Sigmoid colon (tissue), 7 donors: Measurements from ENCODE around the gene UNC79. TPM values are rescaled to one million over a fixed set of nuclear protein-coding genes. Genes with fewer than 3 reads are reported as not detected.

Source experiments
- DNase-seq: peaks from one replicate; pipeline ENCODE4 v3.0.0-alpha.2; 2019
- H3K27ac ChIP-seq, 4 donors: fragments of 200-600 bp; sonication (generic); one replicate each; pipeline ENCODE4 v1.5.1; 2016 to 2019; ENCODE audit warnings: mild to moderate bottlenecking in 1 of 4
- H3K27me3 ChIP-seq, 3 donors: fragments of 200-600 bp; sonication (generic); one replicate each; pipeline ENCODE4 v1.5.1; 2019; ENCODE audit warnings: mild to moderate bottlenecking in 1 of 3
- H3K36me3 ChIP-seq, 4 donors: fragments of 200-600 bp; sonication (generic); one replicate each; pipeline ENCODE4 v1.5.1; 2016 to 2019
- H3K4me1 ChIP-seq, 4 donors: fragments of 200-600 bp; sonication (generic); one replicate each; pipeline ENCODE4 v1.5.1; 2017 to 2019
- H3K4me3 ChIP-seq, 4 donors: fragments of 200-600 bp; sonication (generic); one replicate each; pipeline ENCODE4 v1.5.1; 2017 to 2019; ENCODE audit warnings: mild to moderate bottlenecking in 2 of 4, moderate library complexity in 1 of 4
- H3K9me3 ChIP-seq, 4 donors: fragments of 200-600 bp in 3 of 4; sonication (generic) in 3 of 4; one replicate each; pipeline versions ENCODE4 v1.5.1 to v1.6.1; 2013 to 2019
- EP300 ChIP-seq, 4 donors: sonication (generic); formaldehyde crosslinking; IDR thresholded peaks; one replicate each; pipeline ENCODE4 v1.6.1; 2017; ENCODE audit warnings: antibody characterized with exemption in 4 of 4
- POLR2A ChIP-seq, 2 donors: fragments of 450-650 bp; IDR thresholded peaks; one replicate each; pipeline ENCODE4 v1.6.1; 2016; ENCODE audit warnings: antibody characterized with exemption in 2 of 2, mild to moderate bottlenecking in 2 of 2, moderate library complexity in 2 of 2
- POLR2AphosphoS5 ChIP-seq, 4 donors: sonication (generic); formaldehyde crosslinking; IDR thresholded peaks; one replicate each; pipeline ENCODE4 v1.6.1; 2017; ENCODE audit warnings: antibody characterized with exemption in 4 of 4
- WGBS, 2 donors: extraction: QIAGEN DNeasy Blood & Tissue Kit; methylation state at CpG; one replicate each; pipeline ENCODE4 v1.1.7; 2013; 5-methylcytosine and 5-hydroxymethylcytosine counted together
- intact Hi-C: fragments of 100-400 bp; cut with DNase I; formaldehyde crosslinking; loops from one replicate; pipeline ENCODE4 v1.15.1; 2023
- polyA plus RNA-seq, 3 donors: library from polyadenylated mRNA; stranded (reverse); fragments of 200-250 nt; gene quantifications; one replicate each; pipeline ENCODE4 v1.2.3, GENCODE V29; 2013
- total RNA-seq, 4 donors: library from RNA; depleted of rRNA; stranded (reverse); fragments of >200 nt; gene quantifications; one replicate each; pipeline ENCODE4 v1.1.0, GENCODE V29; 2016
- TF ChIP-seq, protein P1 (sequence below), 4 experiments: fragments of 450-650 bp in 3 of 4; fragments of 200-600 bp in 1 of 4; IDR thresholded peaks; one replicate each; pipeline ENCODE4 v1.5.1; 2016 to 2019; ENCODE audit warnings: antibody characterized with exemption in 4 of 4, mild to moderate bottlenecking in 3 of 4, moderate library complexity in 2 of 4
- donor health status: healthy with polysubstance abuse.
- donor health status: Bipolar disorder and iron deficiency.
- donor health status: healthy.

Gene UNC79
- total and polyA plus RNA-seq, 7 donors, result 0.15 to 1.4 (median 0.81) TPM; not detected in 2

DNA sequence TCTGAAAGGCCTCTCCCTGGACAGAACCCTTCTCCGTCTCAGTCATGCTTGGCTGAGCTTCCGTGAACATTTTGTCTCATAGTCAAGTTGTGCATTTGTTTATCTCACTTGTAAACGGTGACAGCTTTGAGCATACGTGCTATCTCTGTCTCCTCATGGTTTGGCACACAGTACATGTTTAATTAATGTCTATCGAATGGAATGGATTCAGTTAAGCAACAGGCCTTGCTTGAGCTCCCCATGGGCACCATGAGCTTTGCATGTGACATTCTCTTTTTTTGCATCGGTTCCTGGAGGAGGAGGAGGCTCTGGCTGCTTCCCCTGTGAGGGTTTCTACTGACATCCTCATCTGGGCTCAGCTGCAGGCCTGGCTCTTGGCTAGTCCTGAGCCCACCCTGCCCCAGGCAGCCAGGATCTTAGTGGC, 277.6 kb downstream of the UNC79 start:
- H3K27ac ChIP-seq, result no peak overlapping the region
- TF ChIP-seq, protein P1, sequence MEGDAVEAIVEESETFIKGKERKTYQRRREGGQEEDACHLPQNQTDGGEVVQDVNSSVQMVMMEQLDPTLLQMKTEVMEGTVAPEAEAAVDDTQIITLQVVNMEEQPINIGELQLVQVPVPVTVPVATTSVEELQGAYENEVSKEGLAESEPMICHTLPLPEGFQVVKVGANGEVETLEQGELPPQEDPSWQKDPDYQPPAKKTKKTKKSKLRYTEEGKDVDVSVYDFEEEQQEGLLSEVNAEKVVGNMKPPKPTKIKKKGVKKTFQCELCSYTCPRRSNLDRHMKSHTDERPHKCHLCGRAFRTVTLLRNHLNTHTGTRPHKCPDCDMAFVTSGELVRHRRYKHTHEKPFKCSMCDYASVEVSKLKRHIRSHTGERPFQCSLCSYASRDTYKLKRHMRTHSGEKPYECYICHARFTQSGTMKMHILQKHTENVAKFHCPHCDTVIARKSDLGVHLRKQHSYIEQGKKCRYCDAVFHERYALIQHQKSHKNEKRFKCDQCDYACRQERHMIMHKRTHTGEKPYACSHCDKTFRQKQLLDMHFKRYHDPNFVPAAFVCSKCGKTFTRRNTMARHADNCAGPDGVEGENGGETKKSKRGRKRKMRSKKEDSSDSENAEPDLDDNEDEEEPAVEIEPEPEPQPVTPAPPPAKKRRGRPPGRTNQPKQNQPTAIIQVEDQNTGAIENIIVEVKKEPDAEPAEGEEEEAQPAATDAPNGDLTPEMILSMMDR (IDR thresholded peaks at IDR 0.05), result no peak
- TF ChIP-seq EP300 (IDR thresholded peaks at IDR 0.05) (no peak), POLR2AphosphoS5 (IDR thresholded peaks at IDR 0.05) (peak in 1 of 4 donors; percentile 22), POLR2A (IDR thresholded peaks at IDR 0.05) (no peak)
- peaks cover 0 to 1% (median 0%) of the 10 kb centered on the region in 3 donors for H3K27me3 ChIP-seq
- WGBS, 2 donors, result 65 to 75% methylated on average over 6 of the region's 6 CpGs
- no peaks in the 10 kb centered on the region for H3K36me3 ChIP-seq
- no peaks in the 10 kb centered on the region for H3K9me3 ChIP-seq
- intact Hi-C loops, result no loop called here
- DNase-seq, result peak; percentile 47
- H3K4me3 ChIP-seq, result no peak overlapping the region
- no peaks in the 10 kb centered on the region for H3K4me1 ChIP-seq

DNA sequence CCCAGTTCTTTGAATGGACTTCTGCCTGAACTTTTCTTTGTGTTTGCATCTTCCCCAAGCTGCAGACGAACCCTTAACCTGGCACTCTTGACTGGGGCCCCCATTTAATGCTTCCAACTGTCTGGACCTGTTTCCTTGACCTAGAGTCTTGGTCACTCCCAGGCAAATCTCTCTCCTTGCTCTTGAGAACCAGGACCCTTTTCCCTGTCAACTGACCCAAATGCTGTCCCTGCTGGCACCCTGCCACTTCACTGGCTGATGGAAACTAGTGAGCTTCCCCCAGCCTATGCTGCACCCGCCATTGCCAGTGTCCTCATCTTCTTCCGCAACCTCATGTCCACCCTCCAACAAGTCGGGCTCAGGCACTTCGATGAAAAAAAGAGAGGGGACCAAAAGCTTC, 278.1 kb downstream of the UNC79 start:
- H3K27me3 ChIP-seq, result peaks cover 0 to 4% (median 0%) of the 10 kb centered on the region in 3 donors
- H3K4me1 ChIP-seq, result no peaks in the 10 kb centered on the region
- no peaks in the 10 kb centered on the region for H3K9me3 ChIP-seq
- peak; percentile 59 for DNase-seq
- no peaks in the 10 kb centered on the region for H3K36me3 ChIP-seq
- no peak overlapping the region for H3K27ac ChIP-seq
- no peak overlapping the region for H3K4me3 ChIP-seq
- intact Hi-C loops, result no loop called here
- 79 to 84% methylated on average over 5 of the region's 5 CpGs for WGBS, 2 donors
- TF ChIP-seq POLR2AphosphoS5 (IDR thresholded peaks at IDR 0.05) (no peak), POLR2A (IDR thresholded peaks at IDR 0.05) (no peak), EP300 (IDR thresholded peaks at IDR 0.05) (no peak)
- TF ChIP-seq, protein P1 (IDR thresholded peaks at IDR 0.05), result no peak

DNA sequence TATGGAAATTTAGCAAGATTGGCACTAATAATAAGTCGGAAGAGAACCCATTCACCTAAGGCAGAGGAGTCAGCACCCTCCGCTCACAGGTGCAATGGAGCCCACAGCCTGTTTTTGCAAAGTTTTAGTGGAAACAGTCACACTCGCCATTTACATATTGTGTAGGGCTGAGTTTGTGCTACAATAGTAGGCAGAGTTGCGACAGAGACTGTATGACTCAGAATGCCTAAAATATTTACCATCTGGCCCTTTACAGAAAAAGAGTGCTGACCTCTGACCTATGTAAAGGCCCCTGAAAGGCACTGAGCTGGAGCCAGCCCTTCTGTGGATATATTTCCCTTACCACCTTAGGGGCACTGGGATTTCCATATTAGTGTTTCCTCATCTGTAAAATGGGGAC, 278.5 kb downstream of the UNC79 start:
- Histone ChIP-seq H3K27ac (no peak overlapping the region), H3K4me3 (no peak overlapping the region), H3K36me3 (no peaks in the 10 kb centered on the region), H3K4me1 (no peaks in the 10 kb centered on the region), H3K27me3 (peaks cover 0 to 4% (median 0%) of the 10 kb centered on the region in 3 donors), H3K9me3 (no peaks in the 10 kb centered on the region)
- TF ChIP-seq POLR2A (IDR thresholded peaks at IDR 0.05), result no peak
- TF ChIP-seq POLR2AphosphoS5 (IDR thresholded peaks at IDR 0.05), result no peak
- TF ChIP-seq, protein P1 (IDR thresholded peaks at IDR 0.05), result no peak
- 86 to 87% methylated on average over 4 of the region's 4 CpGs for WGBS, 2 donors
- DNase-seq, result no peak
- intact Hi-C loops, result no loop called here

DNA sequence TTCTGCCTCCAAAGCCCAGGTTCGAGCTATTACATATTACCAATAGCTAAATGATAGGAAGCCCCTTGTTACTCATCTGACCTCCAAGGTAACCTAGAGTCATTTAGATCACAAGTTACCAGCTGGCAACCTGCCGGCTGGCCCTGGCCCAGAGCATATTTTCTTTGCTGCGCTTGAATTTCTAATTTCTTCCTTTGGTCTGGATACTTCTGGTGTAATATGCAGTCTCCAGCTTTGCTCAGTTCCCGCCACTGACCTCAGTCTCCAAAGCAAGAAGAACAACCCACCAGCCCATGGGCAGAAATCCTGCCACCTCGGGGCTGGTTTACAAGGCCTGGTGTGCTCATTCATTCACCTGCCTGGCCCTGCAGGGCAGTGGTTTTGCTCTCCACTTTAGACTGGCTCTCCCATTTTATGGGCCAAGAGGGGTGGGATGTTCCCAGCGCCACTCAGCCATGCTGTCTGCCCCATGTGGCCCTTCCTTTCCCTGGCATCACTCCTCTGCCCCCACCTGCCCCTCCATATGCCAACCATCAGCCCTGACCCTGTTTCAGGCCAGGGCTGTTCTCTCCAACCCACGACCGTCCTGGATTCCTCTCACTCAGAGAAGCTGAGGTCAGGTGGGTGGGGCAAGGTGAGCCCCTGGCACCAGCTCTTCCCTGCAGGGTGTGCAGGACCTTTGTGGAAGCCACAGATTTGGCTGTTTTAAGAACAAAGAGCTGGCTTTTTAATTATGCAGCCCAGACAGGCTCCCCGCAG, 281.5 kb downstream of the UNC79 start:
- DNase-seq, result peak; percentile 25
- H3K4me1 ChIP-seq, result no peaks in the 10 kb centered on the region
- H3K9me3 ChIP-seq, result no peaks in the 10 kb centered on the region
- TF ChIP-seq EP300 (IDR thresholded peaks at IDR 0.05), result no peak
- TF ChIP-seq POLR2AphosphoS5 (IDR thresholded peaks at IDR 0.05), result no peak
- TF ChIP-seq, protein P1 (IDR thresholded peaks at IDR 0.05), result no peak
- no peak for TF ChIP-seq POLR2A (IDR thresholded peaks at IDR 0.05)
- H3K36me3 ChIP-seq, result no peaks in the 10 kb centered on the region
- no peak overlapping the region for H3K27ac ChIP-seq
- peaks cover 0 to 4% (median 0%) of the 10 kb centered on the region in 3 donors for H3K27me3 ChIP-seq
- no peak overlapping the region for H3K4me3 ChIP-seq
- intact Hi-C loops, result no loop called here
- 54 to 72% methylated on average over 9 of the region's 9 CpGs for WGBS, 2 donors
